NCI-H146 treated with DMSO at 0.1 percent for 48 hours (cell line): ENCODE data around the gene DIPK1A.
"Not testable (repeated sequence)": the region's sequence is repeated elsewhere in the genome, so short reads cannot be mapped to it uniquely, and the experiment has no call there.

Experiments
- DNase-seq: peaks from one replicate; lab custom pipeline; 2025; ENCODE audit not compliant: unreplicated experiment; lab: John Stamatoyannopoulos, UW

DIPK1A gene

GRCh38 chr1:92980732-92981647, 19.7 kb upstream of the DIPK1A start:
- DNase-seq, result no peak

GRCh38 chr1:92975551-92976232, 14.4 kb upstream of the DIPK1A start:
- DNase-seq, result no peak

GRCh38 chr1:92974112-92974511, 12.8 kb upstream of the DIPK1A start:
- not testable (repeated sequence) for DNase-seq

GRCh38 chr1:92973203-92973897, 12.1 kb upstream of the DIPK1A start:
- no peak for DNase-seq

GRCh38 chr1:92972409-92973129, 11.3 kb upstream of the DIPK1A start:
- no peak for DNase-seq

- not testable (repeated sequence) for DNase-seq
Measured at GRCh38 chr1:92971932-92972331, 10.7 kb upstream of the DIPK1A start.

GRCh38 chr1:92970990-92971689, 9.9 kb upstream of the DIPK1A start:
- no peak for DNase-seq

GRCh38 chr1:92969517-92969916, 8.3 kb upstream of the DIPK1A start:
- no peak for DNase-seq

- no peak for DNase-seq
Measured at GRCh38 chr1:92968138-92969032, 7.1 kb upstream of the DIPK1A start.

GRCh38 chr1:92964998-92965397, 3.7 kb upstream of the DIPK1A start:
- DNase-seq, result no peak

- no peak for DNase-seq
Measured at GRCh38 chr1:92964316-92964715, 3.1 kb upstream of the DIPK1A start.

- DNase-seq, result peak; percentile 37
Measured at GRCh38 chr1:92961896-92962752, 862 bp upstream of the DIPK1A start.

GRCh38 chr1:92960395-92961130, 699 bp downstream of the DIPK1A start:
- peak; percentile 74 for DNase-seq

GRCh38 chr1:92958203-92958970, 2.9 kb downstream of the DIPK1A start:
- no peak for DNase-seq

GRCh38 chr1:92957030-92957734, 4.1 kb downstream of the DIPK1A start:
- no peak for DNase-seq

GRCh38 chr1:92956254-92957029, 4.8 kb downstream of the DIPK1A start:
- peak; percentile 20 for DNase-seq
